Osteocyte (in vitro differentiated cells): ENCODE measurements around the gene KHDC4. TPM values are rescaled to one million over a fixed set of nuclear protein-coding genes. Genes with fewer than 3 reads are reported as not detected.
A peak's percentile ranks its signal among the peaks of the same experiment; 100 is the strongest.

Source experiments
- DNase-seq: peaks from one replicate; pipeline ENCODE4 v3.0.0; 2021; ENCODE audit warnings: mixed read lengths; ENCODE audit not compliant: unreplicated experiment; ENCODE audit errors: extremely low spot score
- H3K27ac Mint-ChIP-seq: one replicate; pipeline ENCODE4 v1.8.0; 2021; ENCODE audit warnings: mild to moderate bottlenecking, mixed read lengths; ENCODE audit not compliant: unreplicated experiment
- H3K27me3 Mint-ChIP-seq: one replicate; pipeline ENCODE4 v1.8.0; 2021; ENCODE audit warnings: mixed read lengths; ENCODE audit not compliant: unreplicated experiment
- H3K36me3 Mint-ChIP-seq: one replicate; pipeline ENCODE4 v1.8.0; 2021; ENCODE audit warnings: mixed read lengths; ENCODE audit not compliant: unreplicated experiment
- H3K4me1 Mint-ChIP-seq: one replicate; pipeline ENCODE4 v1.8.0; 2021; ENCODE audit warnings: mixed read lengths; ENCODE audit not compliant: unreplicated experiment
- H3K4me3 Mint-ChIP-seq: one replicate; pipeline ENCODE4 v1.8.0; 2021; ENCODE audit warnings: mild to moderate bottlenecking, moderate library complexity, mixed read lengths; ENCODE audit not compliant: unreplicated experiment
- H3K9me3 Mint-ChIP-seq: one replicate; pipeline ENCODE4 v1.8.0; 2021; ENCODE audit warnings: mixed read lengths; ENCODE audit not compliant: unreplicated experiment
- total RNA-seq: library from RNA; stranded (reverse); gene quantifications from 2 replicates; pipeline ENCODE4 v1.2.1, GENCODE V29; 2021
- TF ChIP-seq, protein P1 (sequence below): fragments of 200-600 bp; sonication (generic); IDR thresholded peaks from 2 replicates; pipeline ENCODE4 v1.5.0; 2021; ENCODE audit warnings: antibody characterized with exemption, mild to moderate bottlenecking, moderate library complexity

KHDC4 gene
- total RNA-seq, 1 donor from 2014 or later: 53.7 TPM

DNA sequence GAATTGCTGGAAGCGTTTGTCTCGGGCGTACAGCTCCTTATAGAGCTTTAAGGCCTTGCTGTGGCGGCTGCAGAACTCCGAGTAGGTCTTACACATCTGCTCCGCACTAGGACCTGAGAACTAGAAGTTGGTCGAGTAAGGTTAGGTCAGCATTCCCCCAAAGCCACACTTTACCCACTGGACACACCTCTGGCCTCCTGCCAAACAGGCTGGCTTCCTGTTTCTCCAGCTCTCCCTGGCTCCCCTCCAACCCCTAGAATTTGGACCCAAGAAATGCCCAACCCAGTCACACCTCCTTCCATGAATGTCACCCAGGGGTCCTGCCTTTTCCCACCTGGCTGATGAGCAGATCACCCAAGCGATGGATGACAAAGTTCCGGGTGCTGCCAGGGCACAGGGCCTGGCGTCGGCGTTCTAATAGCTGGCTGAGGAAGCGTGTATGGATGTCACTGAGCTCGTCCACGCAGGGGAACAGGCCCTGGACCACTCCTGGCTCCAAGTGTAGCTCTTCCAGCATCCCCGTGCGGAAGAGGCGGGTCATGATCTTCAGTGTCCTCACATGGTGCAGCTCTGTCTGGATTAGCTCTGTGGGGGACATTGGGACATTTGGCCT is 28.5 kb upstream of the KHDC4 start:
- Mint-ChIP-seq H3K4me1 (peaks cover 35% of the 10 kb centered on the region), H3K4me3 (no peak overlapping the region), H3K27me3 (no peaks in the 10 kb centered on the region)

DNA sequence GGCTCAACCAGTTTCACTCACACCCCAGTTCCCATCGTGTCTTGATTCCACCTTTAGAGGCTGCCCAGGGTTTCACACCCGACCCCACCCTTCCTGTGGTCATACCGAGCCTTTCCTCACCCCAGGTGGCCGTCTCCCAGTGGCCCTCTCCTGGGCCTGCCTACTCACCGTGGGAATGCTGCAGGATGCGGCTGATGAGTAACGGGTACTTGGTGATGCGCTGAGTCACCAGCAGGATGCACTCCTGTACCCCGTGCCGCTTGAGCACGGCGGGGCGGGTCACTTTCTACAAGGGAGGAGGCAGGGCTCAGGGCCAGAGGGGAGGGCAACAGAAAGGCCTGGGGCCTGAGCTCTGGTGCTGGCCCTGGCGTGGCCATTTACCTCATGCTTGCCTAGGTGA is 27.7 kb upstream of the KHDC4 start:
- no peaks in the 10 kb centered on the region for H3K9me3 Mint-ChIP-seq
- H3K27ac Mint-ChIP-seq: peak overlapping the region; percentile 83
- no peak for DNase-seq
- no peaks in the 10 kb centered on the region for H3K27me3 Mint-ChIP-seq
- H3K36me3 Mint-ChIP-seq: peaks cover 70% of the 10 kb centered on the region
- TF ChIP-seq, protein P1, sequence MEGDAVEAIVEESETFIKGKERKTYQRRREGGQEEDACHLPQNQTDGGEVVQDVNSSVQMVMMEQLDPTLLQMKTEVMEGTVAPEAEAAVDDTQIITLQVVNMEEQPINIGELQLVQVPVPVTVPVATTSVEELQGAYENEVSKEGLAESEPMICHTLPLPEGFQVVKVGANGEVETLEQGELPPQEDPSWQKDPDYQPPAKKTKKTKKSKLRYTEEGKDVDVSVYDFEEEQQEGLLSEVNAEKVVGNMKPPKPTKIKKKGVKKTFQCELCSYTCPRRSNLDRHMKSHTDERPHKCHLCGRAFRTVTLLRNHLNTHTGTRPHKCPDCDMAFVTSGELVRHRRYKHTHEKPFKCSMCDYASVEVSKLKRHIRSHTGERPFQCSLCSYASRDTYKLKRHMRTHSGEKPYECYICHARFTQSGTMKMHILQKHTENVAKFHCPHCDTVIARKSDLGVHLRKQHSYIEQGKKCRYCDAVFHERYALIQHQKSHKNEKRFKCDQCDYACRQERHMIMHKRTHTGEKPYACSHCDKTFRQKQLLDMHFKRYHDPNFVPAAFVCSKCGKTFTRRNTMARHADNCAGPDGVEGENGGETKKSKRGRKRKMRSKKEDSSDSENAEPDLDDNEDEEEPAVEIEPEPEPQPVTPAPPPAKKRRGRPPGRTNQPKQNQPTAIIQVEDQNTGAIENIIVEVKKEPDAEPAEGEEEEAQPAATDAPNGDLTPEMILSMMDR: peak; percentile 50
- peak overlapping the region; percentile 29 for H3K4me3 Mint-ChIP-seq
- peaks cover 31% of the 10 kb centered on the region for H3K4me1 Mint-ChIP-seq

More for the DNA sequence above, 28.5 kb upstream of the KHDC4 start:
- Mint-ChIP-seq H3K36me3 (peaks cover 67% of the 10 kb centered on the region), H3K27ac (peak overlapping the region; percentile 83), H3K9me3 (no peaks in the 10 kb centered on the region)
- TF ChIP-seq, protein P1: no peak
- no peak for DNase-seq

DNA sequence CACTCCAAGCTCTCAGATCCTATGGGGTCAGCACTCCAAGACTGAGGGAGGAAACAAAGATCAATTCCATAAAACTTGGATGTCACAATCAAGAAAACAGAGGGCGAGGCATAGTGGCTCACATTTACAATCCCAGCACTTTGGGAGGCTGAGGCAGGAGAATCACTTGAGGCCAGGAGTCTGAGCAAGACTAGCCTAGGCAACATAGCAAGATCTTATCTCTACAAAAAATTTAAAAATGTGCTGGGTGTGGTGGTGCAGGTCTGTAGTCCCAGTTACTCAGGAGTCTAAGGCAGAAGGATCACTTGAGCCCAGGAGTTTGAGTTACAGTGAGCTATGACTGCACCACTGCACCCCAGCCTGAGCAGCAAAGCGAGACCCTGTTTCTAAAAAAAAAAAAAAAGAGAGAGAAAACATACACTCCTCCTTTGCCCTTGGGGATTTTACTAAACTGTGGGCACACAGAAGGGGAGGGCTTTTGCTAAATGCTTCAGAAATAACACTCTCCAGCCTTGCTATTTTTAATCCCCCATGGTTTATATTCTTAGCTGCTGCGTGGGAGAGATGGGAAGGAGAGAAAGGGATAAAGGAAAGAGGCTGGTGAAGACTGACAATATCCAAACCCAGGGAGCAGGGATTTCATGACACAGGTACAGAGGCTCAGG is 26.0 kb upstream of the KHDC4 start:
- no peak for DNase-seq
- no peak overlapping the region for H3K4me3 Mint-ChIP-seq
- no peaks in the 10 kb centered on the region for H3K27me3 Mint-ChIP-seq
- no peaks in the 10 kb centered on the region for H3K9me3 Mint-ChIP-seq
- peak overlapping the region; percentile 83 for H3K27ac Mint-ChIP-seq
- peaks cover 60% of the 10 kb centered on the region for H3K36me3 Mint-ChIP-seq
- H3K4me1 Mint-ChIP-seq: peaks cover 30% of the 10 kb centered on the region
- TF ChIP-seq, protein P1: no peak

DNA sequence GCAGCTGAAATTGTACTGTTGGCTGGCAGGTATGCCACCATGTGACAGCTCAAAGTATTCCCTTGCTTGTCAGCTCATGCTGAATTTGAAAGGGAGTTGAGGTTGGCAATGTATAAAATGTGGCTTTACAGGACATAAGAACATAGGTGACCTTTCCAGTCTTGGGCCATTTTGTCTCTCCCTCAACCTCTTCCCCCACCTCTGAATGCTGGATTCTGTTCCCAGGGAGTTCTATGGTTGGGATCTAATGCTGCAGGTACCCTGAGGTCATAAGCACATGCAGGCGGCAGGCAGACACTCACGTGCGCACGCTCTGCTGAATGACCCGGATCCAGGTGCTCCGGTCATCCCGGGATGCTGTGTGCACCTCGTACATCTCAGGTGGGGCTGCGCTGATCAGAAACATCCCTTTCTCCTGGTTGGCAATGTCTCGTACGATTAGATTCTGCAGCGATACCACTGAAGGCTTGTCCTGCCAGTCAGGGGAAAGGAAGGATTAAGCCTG is 23.2 kb upstream of the KHDC4 start:
- TF ChIP-seq, protein P1: no peak
- H3K27ac Mint-ChIP-seq: no peak overlapping the region
- no peaks in the 10 kb centered on the region for H3K9me3 Mint-ChIP-seq
- peaks cover 23% of the 10 kb centered on the region for H3K4me1 Mint-ChIP-seq
- H3K27me3 Mint-ChIP-seq: no peaks in the 10 kb centered on the region
- no peak for DNase-seq
- H3K36me3 Mint-ChIP-seq: peaks cover 62% of the 10 kb centered on the region
- H3K4me3 Mint-ChIP-seq: no peak overlapping the region

DNA sequence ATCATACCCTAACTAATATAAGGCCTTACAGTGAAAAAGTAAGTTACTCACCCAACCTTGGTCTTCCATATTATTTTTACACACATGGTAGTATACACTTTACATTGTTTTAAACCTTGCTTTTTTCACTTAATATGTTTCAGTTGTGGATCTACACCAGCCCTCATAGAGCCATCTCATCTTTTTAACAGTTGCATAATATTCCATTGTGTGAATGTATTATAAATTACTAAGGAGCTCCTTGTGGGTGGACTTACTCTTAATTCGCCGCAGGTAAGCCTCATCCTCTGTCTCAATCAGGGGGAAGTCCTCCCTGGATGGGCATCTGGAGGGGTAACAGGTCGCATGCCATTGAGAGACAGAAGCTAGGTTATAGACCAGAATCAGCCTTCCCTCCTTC is 20.4 kb upstream of the KHDC4 start:
- H3K27me3 Mint-ChIP-seq: no peaks in the 10 kb centered on the region
- TF ChIP-seq, protein P1: no peak
- DNase-seq: no peak
- H3K9me3 Mint-ChIP-seq: no peaks in the 10 kb centered on the region
- H3K27ac Mint-ChIP-seq: peak overlapping the region; percentile 23
- peaks cover 55% of the 10 kb centered on the region for H3K36me3 Mint-ChIP-seq
- no peaks in the 10 kb centered on the region for H3K4me1 Mint-ChIP-seq
- H3K4me3 Mint-ChIP-seq: no peak overlapping the region
